ENCODE results near the gene ESYT2. TPM values are rescaled to one million over a fixed set of nuclear protein-coding genes. Genes with fewer than 3 reads are reported as not detected.

The ESYT2 gene
- total and polyA plus RNA-seq, 9 of the 15 experiments (the other 6 are each of a cell fraction or from before 2014, with no cell fraction given) = 5.8 to 86.9 (median 64.7) TPM

- TF ChIP-seq, protein P1, sequence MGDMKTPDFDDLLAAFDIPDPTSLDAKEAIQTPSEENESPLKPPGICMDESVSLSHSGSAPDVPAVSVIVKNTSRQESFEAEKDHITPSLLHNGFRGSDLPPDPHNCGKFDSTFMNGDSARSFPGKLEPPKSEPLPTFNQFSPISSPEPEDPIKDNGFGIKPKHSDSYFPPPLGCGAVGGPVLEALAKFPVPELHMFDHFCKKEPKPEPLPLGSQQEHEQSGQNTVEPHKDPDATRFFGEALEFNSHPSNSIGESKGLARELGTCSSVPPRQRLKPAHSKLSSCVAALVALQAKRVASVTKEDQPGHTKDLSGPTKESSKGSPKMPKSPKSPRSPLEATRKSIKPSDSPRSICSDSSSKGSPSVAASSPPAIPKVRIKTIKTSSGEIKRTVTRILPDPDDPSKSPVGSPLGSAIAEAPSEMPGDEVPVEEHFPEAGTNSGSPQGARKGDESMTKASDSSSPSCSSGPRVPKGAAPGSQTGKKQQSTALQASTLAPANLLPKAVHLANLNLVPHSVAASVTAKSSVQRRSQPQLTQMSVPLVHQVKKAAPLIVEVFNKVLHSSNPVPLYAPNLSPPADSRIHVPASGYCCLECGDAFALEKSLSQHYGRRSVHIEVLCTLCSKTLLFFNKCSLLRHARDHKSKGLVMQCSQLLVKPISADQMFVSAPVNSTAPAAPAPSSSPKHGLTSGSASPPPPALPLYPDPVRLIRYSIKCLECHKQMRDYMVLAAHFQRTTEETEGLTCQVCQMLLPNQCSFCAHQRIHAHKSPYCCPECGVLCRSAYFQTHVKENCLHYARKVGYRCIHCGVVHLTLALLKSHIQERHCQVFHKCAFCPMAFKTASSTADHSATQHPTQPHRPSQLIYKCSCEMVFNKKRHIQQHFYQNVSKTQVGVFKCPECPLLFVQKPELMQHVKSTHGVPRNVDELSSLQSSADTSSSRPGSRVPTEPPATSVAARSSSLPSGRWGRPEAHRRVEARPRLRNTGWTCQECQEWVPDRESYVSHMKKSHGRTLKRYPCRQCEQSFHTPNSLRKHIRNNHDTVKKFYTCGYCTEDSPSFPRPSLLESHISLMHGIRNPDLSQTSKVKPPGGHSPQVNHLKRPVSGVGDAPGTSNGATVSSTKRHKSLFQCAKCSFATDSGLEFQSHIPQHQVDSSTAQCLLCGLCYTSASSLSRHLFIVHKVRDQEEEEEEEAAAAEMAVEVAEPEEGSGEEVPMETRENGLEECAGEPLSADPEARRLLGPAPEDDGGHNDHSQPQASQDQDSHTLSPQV (IDR thresholded peaks at IDR 0.05) = peak; percentile 98
- no peak for TF ChIP-seq ZNF395 (CRISPR knock-in tag; IDR thresholded peaks at IDR 0.05)
- TF ChIP-seq THRA (IDR thresholded peaks at IDR 0.05) = no peak
- TF ChIP-seq KLF13 (tag; IDR thresholded peaks at IDR 0.05; ENCODE audit: borderline replicate concordance, low read depth) = no peak
- TF ChIP-seq SMAD2 (IDR thresholded peaks at IDR 0.05; ENCODE audit: low read depth, low read length) = no peak
- TF ChIP-seq ZBTB33 (CRISPR knock-in tag; IDR thresholded peaks at IDR 0.05) = 0 out of 2 replicates have a peak, but pooled peaks have one; percentile 35
- TF ChIP-seq TRIM24 (IDR thresholded peaks at IDR 0.05) = no peak
- TF ChIP-seq RBM34 (IDR thresholded peaks at IDR 0.05; ENCODE audit: borderline replicate concordance, insufficient read depth, low read length) = no peak
- no peak for TF ChIP-seq TAF1 (IDR thresholded peaks at IDR 0.05; ENCODE audit: control insufficient read depth, extremely low read depth, insufficient read depth, low read length, severe bottlenecking)
- peak; percentile 78 for TF ChIP-seq NUFIP1 (IDR thresholded peaks at IDR 0.05; ENCODE audit: partially characterized antibody)
- peak; percentile 44; the same call in 1 of the 2 replicates for TF ChIP-seq NFE2 (IDR thresholded peaks at IDR 0.05; ENCODE audit: low read depth)
- TF ChIP-seq, protein P2, sequence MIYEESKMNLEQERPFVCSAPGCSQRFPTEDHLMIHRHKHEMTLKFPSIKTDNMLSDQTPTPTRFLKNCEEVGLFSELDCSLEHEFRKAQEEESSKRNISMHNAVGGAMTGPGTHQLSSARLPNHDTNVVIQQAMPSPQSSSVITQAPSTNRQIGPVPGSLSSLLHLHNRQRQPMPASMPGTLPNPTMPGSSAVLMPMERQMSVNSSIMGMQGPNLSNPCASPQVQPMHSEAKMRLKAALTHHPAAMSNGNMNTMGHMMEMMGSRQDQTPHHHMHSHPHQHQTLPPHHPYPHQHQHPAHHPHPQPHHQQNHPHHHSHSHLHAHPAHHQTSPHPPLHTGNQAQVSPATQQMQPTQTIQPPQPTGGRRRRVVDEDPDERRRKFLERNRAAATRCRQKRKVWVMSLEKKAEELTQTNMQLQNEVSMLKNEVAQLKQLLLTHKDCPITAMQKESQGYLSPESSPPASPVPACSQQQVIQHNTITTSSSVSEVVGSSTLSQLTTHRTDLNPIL (CRISPR knock-in tag; IDR thresholded peaks at IDR 0.05) = no peak
- TF ChIP-seq PHF8 (IDR thresholded peaks at IDR 0.05; ENCODE audit: borderline replicate concordance, low read length) = no peak
- TF ChIP-seq ZNF436 (CRISPR knock-in tag; IDR thresholded peaks at IDR 0.05) = no peak
- no peak for TF ChIP-seq HMGN3 (IDR thresholded peaks at IDR 0.05; ENCODE audit: borderline replicate concordance, extremely low read depth, insufficient read length, low read depth, low read length)
- 0 out of 2 replicates have a peak, but pooled peaks have one; percentile 71 for TF ChIP-seq CAMTA2 (CRISPR knock-in tag; conservative IDR thresholded peaks at IDR 0.05)
- no peak for TF ChIP-seq XRCC5 (IDR thresholded peaks at IDR 0.05; ENCODE audit: low read depth, low read length)
- TF ChIP-seq MECOM (CRISPR knock-in tag; IDR thresholded peaks at IDR 0.05) = peak; percentile 75; the same call in 1 of the 2 replicates
These were observed 36.2 kb upstream of the ESYT2 start (continued) for GRCh38 chr7:158865462-158865922.

All from K562 (cell line).